Neural progenitor cell (in vitro differentiated cells): ENCODE results near the gene TSPAN33. TPM values are rescaled to one million over a fixed set of nuclear protein-coding genes. Genes with fewer than 3 reads are reported as not detected.
A peak's percentile ranks its signal among the peaks of the same experiment; 100 is the strongest.

Experiments used
- DNase-seq: peaks from one replicate; pipeline ENCODE4 v3.0.0-alpha.2; 2016; ENCODE audit warnings: low spot score
- H2AFZ ChIP-seq: fragments of 200-600 bp; sonication (generic); replicated peaks from 2 replicates; pipeline ENCODE4 v1.6.1; 2016; ENCODE audit warnings: antibody characterized with exemption
- H3F3A ChIP-seq: fragments of 200-600 bp; sonication (generic); 2 replicates; pipeline ENCODE4 v1.6.1; 2016; ENCODE audit warnings: antibody characterized with exemption, low read depth
- H3K27ac ChIP-seq: fragments of 200-600 bp; sonication (generic); 2 replicates; pipeline ENCODE4 v1.5.1; 2016; ENCODE audit warnings: mild to moderate bottlenecking
- H3K27me3 ChIP-seq: fragments of 200-600 bp; sonication (generic); 2 replicates; pipeline ENCODE4 v1.6.1; 2016; ENCODE audit warnings: mild to moderate bottlenecking, moderate library complexity
- H3K36me3 ChIP-seq: fragments of 200-600 bp; sonication (generic); 2 replicates; pipeline ENCODE4 v1.5.1; 2016
- H3K4me1 ChIP-seq: fragments of 200-600 bp; sonication (generic); 2 replicates; pipeline ENCODE4 v1.6.1; 2016; ENCODE audit warnings: mixed run types
- H3K4me2 ChIP-seq: fragments of 200-600 bp; sonication (generic); 2 replicates; pipeline ENCODE4 v1.6.1; 2016
- H3K4me3 ChIP-seq: fragments of 200-600 bp; sonication (generic); 2 replicates; pipeline ENCODE4 v1.5.1; 2016
- H3K79me2 ChIP-seq: fragments of 200-600 bp; sonication (generic); 2 replicates; pipeline ENCODE4 v1.6.1; 2016; ENCODE audit warnings: low read depth
- H3K9ac ChIP-seq: fragments of 200-600 bp; sonication (generic); 2 replicates; pipeline ENCODE4 v1.6.1; 2016
- H3K9me3 ChIP-seq: fragments of 200-600 bp; sonication (generic); 2 replicates; pipeline ENCODE4 v1.5.1; 2016; ENCODE audit warnings: low read depth
- H4K20me1 ChIP-seq: fragments of 200-600 bp; sonication (generic); 2 replicates; pipeline ENCODE4 v1.6.1; 2016; ENCODE audit warnings: low read depth
- H3K27ac Mint-ChIP-seq: 3 replicates; pipeline ENCODE4 v1.8.0; 2021; ENCODE audit warnings: mixed read lengths
- H3K27me3 Mint-ChIP-seq: 2 replicates; pipeline ENCODE4 v1.8.0; 2022; ENCODE audit warnings: low read depth, mild to moderate bottlenecking, inconsistent platforms, moderate library complexity, mixed read lengths; ENCODE audit not compliant: insufficient read depth
- H3K36me3 Mint-ChIP-seq: 3 replicates; pipeline ENCODE4 v1.8.0; 2021; ENCODE audit warnings: mixed read lengths
- H3K4me1 Mint-ChIP-seq: 3 replicates; pipeline ENCODE4 v1.8.0; 2021; ENCODE audit warnings: mixed read lengths
- H3K4me3 Mint-ChIP-seq: 3 replicates; pipeline ENCODE4 v1.8.0; 2021; ENCODE audit warnings: mild to moderate bottlenecking, moderate library complexity, mixed read lengths
- H3K9me3 Mint-ChIP-seq: 3 replicates; pipeline ENCODE4 v1.8.0; 2020; ENCODE audit warnings: mixed read lengths
- EZH2 ChIP-seq: fragments of 200-600 bp; sonication (generic); IDR thresholded peaks from 2 replicates; pipeline ENCODE4 v1.6.1; 2017; ENCODE audit warnings: antibody characterized with exemption, mild to moderate bottlenecking, moderate library complexity
- EZH2phosphoT487 ChIP-seq: fragments of 200-600 bp; sonication (generic); IDR thresholded peaks from 2 replicates; pipeline ENCODE4 v1.6.1; 2017; ENCODE audit warnings: antibody characterized with exemption
- total RNA-seq: library from RNA; depleted of rRNA; stranded (reverse); fragments of >200 nt; gene quantifications from 2 replicates; pipeline ENCODE4 v1.2.3, GENCODE V29; 2015; ENCODE audit warnings: low replicate concordance
- TF ChIP-seq, protein P1 (sequence below): fragments of 200-600 bp; sonication (generic); IDR thresholded peaks from 2 replicates; pipeline ENCODE4 v1.5.1; 2017; ENCODE audit warnings: antibody characterized with exemption, mild to moderate bottlenecking

Gene TSPAN33
- total RNA-seq, 1 donor from 2014 or later = 34.5 TPM

DNA sequence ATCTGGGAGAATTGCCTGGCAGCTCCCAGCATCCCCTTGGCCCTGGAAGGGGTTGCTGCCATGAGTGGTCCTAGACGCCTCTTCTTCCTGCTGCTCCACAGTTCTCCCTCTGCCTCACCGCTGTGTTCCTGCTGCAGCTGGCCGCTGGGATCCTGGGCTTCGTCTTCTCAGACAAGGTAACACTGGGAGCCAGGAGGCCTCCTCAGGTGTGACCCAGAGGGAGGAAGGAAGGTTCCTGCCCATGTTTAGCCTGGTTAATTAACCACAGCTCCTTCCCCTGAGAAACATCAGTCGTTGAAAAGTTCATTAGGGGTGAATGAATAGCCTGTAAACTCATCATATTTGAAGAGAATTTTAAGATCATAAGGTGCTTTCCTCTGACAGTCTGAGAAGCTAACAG lies 18.2 kb downstream of the TSPAN33 start:
- H3K27ac Mint-ChIP-seq = no peak overlapping the region
- no peaks in the 10 kb centered on the region for H3K36me3 ChIP-seq
- no peak overlapping the region for H3K9ac ChIP-seq
- H2AFZ ChIP-seq = no peak overlapping the region
- H3K4me3 ChIP-seq = no peak overlapping the region
- H3K4me2 ChIP-seq = no peak overlapping the region
- peaks cover 10% of the 10 kb centered on the region for H3K4me1 ChIP-seq
- peaks cover 15% of the 10 kb centered on the region for H4K20me1 ChIP-seq
- peaks cover 5% of the 10 kb centered on the region for H3K79me2 ChIP-seq
- H3F3A ChIP-seq = peaks cover 1% of the 10 kb centered on the region
- H3K9me3 Mint-ChIP-seq = peaks cover 5% of the 10 kb centered on the region
- peaks cover 9% of the 10 kb centered on the region for H3K36me3 Mint-ChIP-seq
- no peak overlapping the region for H3K4me3 Mint-ChIP-seq
- no peaks in the 10 kb centered on the region for H3K27me3 ChIP-seq
- peaks cover 8% of the 10 kb centered on the region for H3K27me3 Mint-ChIP-seq
- no peak overlapping the region for H3K27ac ChIP-seq
- no peaks in the 10 kb centered on the region for H3K9me3 ChIP-seq
- no peak for DNase-seq
- TF ChIP-seq EZH2 (no peak), EZH2phosphoT487 (no peak)
- TF ChIP-seq, protein P1, sequence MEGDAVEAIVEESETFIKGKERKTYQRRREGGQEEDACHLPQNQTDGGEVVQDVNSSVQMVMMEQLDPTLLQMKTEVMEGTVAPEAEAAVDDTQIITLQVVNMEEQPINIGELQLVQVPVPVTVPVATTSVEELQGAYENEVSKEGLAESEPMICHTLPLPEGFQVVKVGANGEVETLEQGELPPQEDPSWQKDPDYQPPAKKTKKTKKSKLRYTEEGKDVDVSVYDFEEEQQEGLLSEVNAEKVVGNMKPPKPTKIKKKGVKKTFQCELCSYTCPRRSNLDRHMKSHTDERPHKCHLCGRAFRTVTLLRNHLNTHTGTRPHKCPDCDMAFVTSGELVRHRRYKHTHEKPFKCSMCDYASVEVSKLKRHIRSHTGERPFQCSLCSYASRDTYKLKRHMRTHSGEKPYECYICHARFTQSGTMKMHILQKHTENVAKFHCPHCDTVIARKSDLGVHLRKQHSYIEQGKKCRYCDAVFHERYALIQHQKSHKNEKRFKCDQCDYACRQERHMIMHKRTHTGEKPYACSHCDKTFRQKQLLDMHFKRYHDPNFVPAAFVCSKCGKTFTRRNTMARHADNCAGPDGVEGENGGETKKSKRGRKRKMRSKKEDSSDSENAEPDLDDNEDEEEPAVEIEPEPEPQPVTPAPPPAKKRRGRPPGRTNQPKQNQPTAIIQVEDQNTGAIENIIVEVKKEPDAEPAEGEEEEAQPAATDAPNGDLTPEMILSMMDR = no peak
- H3K4me1 Mint-ChIP-seq = peaks cover 27% of the 10 kb centered on the region

DNA sequence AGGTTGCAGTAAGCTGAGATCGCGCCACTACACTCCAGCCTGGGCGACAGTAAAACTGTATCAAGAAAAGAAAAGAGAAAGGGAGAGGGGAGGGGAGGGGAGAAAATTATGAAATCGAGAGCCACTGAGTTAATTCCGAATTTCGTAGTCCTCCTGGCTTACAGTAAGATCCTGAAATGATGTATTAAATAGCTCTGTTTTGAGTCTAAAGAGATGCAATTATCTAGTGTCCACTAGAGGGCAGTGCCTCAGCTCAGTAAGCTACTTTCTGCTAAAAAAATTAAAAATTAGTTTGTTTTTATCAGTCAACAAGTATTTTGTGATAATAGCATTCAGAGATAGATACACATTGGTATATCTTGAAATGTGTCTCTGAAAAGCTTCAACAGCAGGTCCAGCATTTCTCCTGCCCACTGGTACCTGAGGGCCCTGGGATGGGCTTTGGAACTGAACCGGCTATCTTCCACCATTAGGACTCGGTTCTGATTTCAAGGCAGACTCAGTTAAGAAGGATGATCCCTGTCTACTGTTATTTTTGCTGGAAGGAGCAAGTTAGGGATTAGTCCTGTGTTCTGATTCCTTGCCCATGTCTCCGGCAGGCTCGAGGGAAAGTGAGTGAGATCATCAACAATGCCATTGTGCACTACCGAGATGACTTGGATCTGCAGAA lies 19.5 kb downstream of the TSPAN33 start:
- Histone ChIP-seq H3K4me2 (no peak overlapping the region), H4K20me1 (peaks cover 15% of the 10 kb centered on the region), H2AFZ (no peak overlapping the region), H3K27ac (no peak overlapping the region), H3K4me1 (peaks cover 18% of the 10 kb centered on the region), H3K9me3 (no peaks in the 10 kb centered on the region), H3K27me3 (no peaks in the 10 kb centered on the region), H3K4me3 (no peak overlapping the region), H3F3A (peaks cover 14% of the 10 kb centered on the region), H3K9ac (no peak overlapping the region), H3K79me2 (no peaks in the 10 kb centered on the region), H3K36me3 (no peaks in the 10 kb centered on the region)
- Mint-ChIP-seq H3K4me1 (peaks cover 37% of the 10 kb centered on the region), H3K36me3 (peaks cover 9% of the 10 kb centered on the region), H3K4me3 (no peak overlapping the region), H3K27me3 (peaks cover 18% of the 10 kb centered on the region), H3K9me3 (no peaks in the 10 kb centered on the region), H3K27ac (no peak overlapping the region)
- DNase-seq = peak; percentile 57
- no peak for TF ChIP-seq EZH2
- TF ChIP-seq, protein P1 = peak; percentile 89
- no peak for TF ChIP-seq EZH2phosphoT487

DNA sequence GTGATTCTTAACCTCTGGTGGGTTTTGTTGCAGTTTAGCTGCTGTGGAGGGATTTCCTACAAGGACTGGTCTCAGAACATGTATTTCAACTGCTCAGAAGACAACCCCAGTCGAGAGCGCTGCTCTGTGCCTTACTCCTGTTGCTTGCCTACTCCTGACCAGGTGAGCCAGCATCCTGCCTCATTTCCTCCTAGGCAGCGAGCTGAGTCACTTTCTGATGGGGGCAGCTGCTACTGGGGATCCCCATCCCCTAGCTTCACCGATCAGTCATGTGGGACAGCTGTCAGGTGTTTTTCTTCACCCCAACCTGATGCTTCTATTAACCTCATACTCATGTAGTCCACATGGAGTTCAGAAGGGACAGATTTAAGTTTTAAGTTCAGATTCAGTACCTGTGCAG lies 22.2 kb downstream of the TSPAN33 start:
- peaks cover 31% of the 10 kb centered on the region for H3F3A ChIP-seq
- H2AFZ ChIP-seq = no peak overlapping the region
- peaks cover 25% of the 10 kb centered on the region for H3K4me1 Mint-ChIP-seq
- no peaks in the 10 kb centered on the region for H3K79me2 ChIP-seq
- peaks cover 9% of the 10 kb centered on the region for H3K27me3 ChIP-seq
- no peak overlapping the region for H3K4me2 ChIP-seq
- H3K36me3 ChIP-seq = no peaks in the 10 kb centered on the region
- no peak overlapping the region for H3K27ac Mint-ChIP-seq
- DNase-seq = no peak
- TF ChIP-seq EZH2 (no peak), EZH2phosphoT487 (no peak)
- TF ChIP-seq, protein P1 = no peak
- H3K9me3 ChIP-seq = no peaks in the 10 kb centered on the region
- H3K9ac ChIP-seq = no peak overlapping the region
- H3K4me1 ChIP-seq = peaks cover 23% of the 10 kb centered on the region
- no peak overlapping the region for H3K4me3 Mint-ChIP-seq
- H3K9me3 Mint-ChIP-seq = no peaks in the 10 kb centered on the region
- peaks cover 28% of the 10 kb centered on the region for H3K27me3 Mint-ChIP-seq
- no peak overlapping the region for H3K4me3 ChIP-seq
- no peak overlapping the region for H3K27ac ChIP-seq
- no peaks in the 10 kb centered on the region for H4K20me1 ChIP-seq
- H3K36me3 Mint-ChIP-seq = peaks cover 9% of the 10 kb centered on the region
